Trophoblast cell (in vitro differentiated cells and primary cell): ENCODE measurements around the gene MRPL14.

Experiments used
- DNase-seq, 2 donors: peaks; one replicate each; pipeline ENCODE4 v3.0.0-alpha.2; 2016
- H2AFZ ChIP-seq: 2 replicates; pipeline ENCODE4 v1.6.1; 2013; ENCODE audit warnings: low read length, moderate library complexity, mild to moderate bottlenecking; ENCODE audit not compliant: insufficient read depth, poor library complexity
- H2AK5ac ChIP-seq: 2 replicates; pipeline ENCODE4 v1.6.1; 2013; ENCODE audit warnings: mild to moderate bottlenecking, low read length
- H2BK120ac ChIP-seq: 2 replicates; pipeline ENCODE4 v1.6.1; 2013; ENCODE audit warnings: low read length, mild to moderate bottlenecking, moderate library complexity; ENCODE audit not compliant: insufficient read depth, poor library complexity
- H2BK12ac ChIP-seq: 2 replicates; pipeline ENCODE4 v1.6.1; 2013; ENCODE audit warnings: mild to moderate bottlenecking, low read length, moderate library complexity
- H2BK5ac ChIP-seq: 2 replicates; pipeline ENCODE4 v1.6.1; 2013; ENCODE audit warnings: low read length, low read depth, moderate library complexity, mild to moderate bottlenecking; ENCODE audit not compliant: poor library complexity
- H3K14ac ChIP-seq: 2 replicates; pipeline ENCODE4 v1.6.1; 2013; ENCODE audit warnings: mild to moderate bottlenecking, low read length
- H3K18ac ChIP-seq: 2 replicates; pipeline ENCODE4 v1.6.1; 2013; ENCODE audit warnings: mild to moderate bottlenecking, low read length
- H3K23ac ChIP-seq: 2 replicates; pipeline ENCODE4 v1.6.1; 2013; ENCODE audit warnings: low read length
- H3K27ac ChIP-seq: 2 replicates; pipeline ENCODE4 v1.5.1; 2013; ENCODE audit warnings: low read depth, mild to moderate bottlenecking, inconsistent platforms, low read length, moderate library complexity
- H3K27me3 ChIP-seq: 2 replicates; pipeline ENCODE4 v1.6.1; 2013; ENCODE audit warnings: inconsistent platforms, mild to moderate bottlenecking, low read length, moderate library complexity; ENCODE audit not compliant: insufficient read depth
- H3K36me3 ChIP-seq, 2 experiments: 1 replicate in 1 of 2; 2 replicates in 1 of 2; pipeline ENCODE4 v1.6.1; 2013; ENCODE audit warnings: low read length in 2 of 2, mild to moderate bottlenecking in 2 of 2, moderate library complexity in 1 of 2; ENCODE audit not compliant: insufficient read depth in 2 of 2, control insufficient read depth in 1 of 2
- H3K4ac ChIP-seq: 2 replicates; pipeline ENCODE4 v1.6.1; 2013; ENCODE audit warnings: low read depth, mild to moderate bottlenecking, low read length, moderate library complexity
- H3K4me1 ChIP-seq, 2 experiments: 1 replicate in 1 of 2; 2 replicates in 1 of 2; pipeline ENCODE4 v1.6.1; 2013; ENCODE audit warnings: low read length in 2 of 2, mild to moderate bottlenecking in 2 of 2, moderate library complexity in 1 of 2; ENCODE audit not compliant: insufficient read depth in 2 of 2, control insufficient read depth in 1 of 2
- H3K4me2 ChIP-seq: 2 replicates; pipeline ENCODE4 v1.6.1; 2013; ENCODE audit warnings: inconsistent platforms, mild to moderate bottlenecking, low read length, moderate library complexity
- H3K4me3 ChIP-seq: 2 replicates; pipeline ENCODE4 v1.5.1; 2013; ENCODE audit warnings: mild to moderate bottlenecking, low read depth, low read length, inconsistent platforms
- H3K79me1 ChIP-seq: one replicate; pipeline ENCODE4 v1.6.1; 2013; ENCODE audit warnings: low read length
- H3K79me2 ChIP-seq: 2 replicates; pipeline ENCODE4 v1.6.1; 2013; ENCODE audit warnings: low read length, mild to moderate bottlenecking; ENCODE audit not compliant: control insufficient read depth, insufficient read depth, poor library complexity
- H3K9ac ChIP-seq: 2 replicates; pipeline ENCODE4 v1.6.1; 2013; ENCODE audit warnings: mild to moderate bottlenecking, low read length
- H3K9me3 ChIP-seq: 2 replicates; pipeline ENCODE4 v1.6.1; 2013; ENCODE audit warnings: low read depth, mild to moderate bottlenecking, control low read depth, inconsistent platforms, low read length; ENCODE audit not compliant: insufficient read depth
- H4K12ac ChIP-seq: 2 replicates; pipeline ENCODE4 v1.6.1; 2013; ENCODE audit warnings: low read depth, mild to moderate bottlenecking, low read length, moderate library complexity
- H4K8ac ChIP-seq: 2 replicates; pipeline ENCODE4 v1.6.1; 2013; ENCODE audit warnings: low read depth, mild to moderate bottlenecking, low read length, moderate library complexity
- H4K91ac ChIP-seq: one replicate; pipeline ENCODE4 v1.6.1; 2013; ENCODE audit warnings: low read depth, mild to moderate bottlenecking, low read length, moderate library complexity
- WGBS: extraction: QIAGEN DNeasy Blood & Tissue Kit; methylation state at CpG from one replicate; pipeline ENCODE4 v1.1.7; 2013; ENCODE audit warnings: missing lambda C conversion rate; ENCODE audit not compliant: insufficient read length, insufficient coverage; ENCODE audit errors: extremely low coverage; 5-methylcytosine and 5-hydroxymethylcytosine counted together

The MRPL14 gene

DNA sequence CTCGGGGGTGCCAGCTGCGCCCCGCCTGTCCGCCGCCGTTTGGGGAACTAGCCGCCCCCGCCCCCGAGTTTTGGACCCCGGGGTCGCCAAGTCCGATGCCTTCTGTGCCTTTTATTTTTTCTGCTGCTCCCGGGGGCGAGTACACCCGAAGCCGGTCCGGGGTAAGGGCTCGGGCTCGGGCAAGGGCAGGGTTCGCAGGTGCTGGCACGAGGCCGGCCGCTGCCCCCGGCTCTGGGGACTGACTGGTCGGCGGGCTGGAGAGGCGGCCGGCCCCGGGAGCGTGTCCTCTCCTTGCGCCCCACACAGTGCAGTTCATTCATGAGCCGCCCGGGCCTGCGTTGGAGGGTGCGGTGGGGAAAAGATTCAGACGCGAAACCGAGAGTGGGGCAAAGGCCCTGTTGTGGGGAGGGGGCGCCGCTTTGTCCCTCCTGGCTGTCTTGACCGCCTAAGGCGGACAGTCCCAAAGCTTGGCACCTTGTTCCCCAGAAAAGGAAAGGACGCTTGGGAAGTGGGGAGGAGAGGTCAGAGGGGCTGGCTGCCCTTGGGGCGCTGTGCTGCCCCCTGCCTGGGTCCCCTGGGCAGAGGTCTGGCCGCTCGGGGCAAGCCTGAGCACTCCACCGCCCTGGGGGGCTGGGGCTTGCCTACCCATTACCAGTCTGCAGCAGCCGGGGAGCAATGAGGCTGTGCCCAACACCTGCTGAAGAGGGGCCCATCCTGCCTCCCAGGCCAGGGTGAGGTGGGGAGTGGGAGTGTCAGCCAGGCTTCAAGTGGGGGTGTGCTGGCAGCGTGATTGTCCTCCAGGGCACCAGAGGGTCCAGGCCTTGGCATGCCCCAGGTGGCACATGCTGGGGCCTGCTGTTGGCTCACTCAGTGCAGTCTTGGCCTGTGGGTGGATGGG is 1.0 kb upstream of the MRPL14 start:
- Histone ChIP-seq H3K18ac (peak overlapping the region; percentile 94), H3K27ac (no peak overlapping the region), H3K79me1 (peaks cover 12% of the 10 kb centered on the region), H3K4me1 (peaks cover 7 to 13% of the 10 kb centered on the region in 2 experiments), H3K9me3 (no peaks in the 10 kb centered on the region), H3K27me3 (no peaks in the 10 kb centered on the region), H3K4me2 (peak overlapping the region; percentile 97), H2BK5ac (no peak overlapping the region), H3K4ac (peak overlapping the region; percentile 93), H4K8ac (peak overlapping the region; percentile 91), H3K14ac (peak overlapping the region; percentile 88), H2BK120ac (peak overlapping the region; percentile 52), H4K91ac (peak overlapping the region; percentile 81), H3K79me2 (peaks cover 21% of the 10 kb centered on the region), H3K9ac (peak overlapping the region; percentile 45), H3K23ac (no peak overlapping the region), H3K4me3 (peak overlapping the region; percentile 83), H3K36me3 (no peaks in the 10 kb centered on the region), H2AFZ (peak overlapping the region; percentile 98), H2AK5ac (peak overlapping the region; percentile 55), H2BK12ac (peak overlapping the region; percentile 20), H4K12ac (peak overlapping the region; percentile 59)
- no CpG with 5 or more reads among the region's 49 CpGs for WGBS
- DNase-seq, result peak in 1 of 2 donors; percentile 38

DNA sequence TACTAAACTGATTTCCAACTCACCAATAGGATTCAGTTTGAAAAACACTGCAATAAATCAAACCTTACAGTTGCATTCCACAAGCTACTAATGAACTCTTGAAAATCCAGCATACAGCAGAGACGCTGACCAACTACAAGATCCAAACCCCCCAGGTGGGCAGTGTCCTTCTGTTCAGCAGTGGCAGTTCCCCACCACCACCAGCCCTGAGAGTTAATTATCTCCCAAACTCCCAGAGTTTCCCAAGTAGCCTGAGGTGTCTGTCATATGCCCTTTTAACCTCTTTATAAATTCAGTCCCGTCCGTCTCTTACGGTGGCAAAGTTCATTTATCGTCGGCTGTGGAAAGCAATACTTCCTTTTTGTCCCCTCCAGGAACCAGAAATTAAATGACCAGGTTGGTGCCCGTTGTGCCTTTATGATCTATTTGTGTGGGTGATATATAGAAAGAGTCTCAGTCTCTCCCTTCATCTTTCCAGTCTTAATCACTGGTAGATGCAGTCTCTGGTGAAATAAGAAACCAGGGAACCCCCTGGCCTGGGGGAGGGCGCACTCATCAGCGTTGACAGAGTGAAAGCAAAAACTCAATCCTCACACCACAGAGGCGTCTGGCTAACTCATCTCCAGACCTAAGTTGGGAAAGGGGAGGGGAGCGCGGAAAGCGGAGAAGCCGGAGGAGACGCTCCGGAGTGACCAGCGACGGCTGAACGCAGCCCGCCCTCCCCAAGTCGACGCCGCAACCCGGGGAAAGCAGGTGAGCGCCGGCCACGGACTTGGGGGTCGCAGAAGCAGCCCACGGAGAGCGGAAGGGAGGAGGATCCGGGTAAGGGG is 717 bp downstream of the MRPL14 start:
- Histone ChIP-seq H3K4me2 (peak overlapping the region; percentile 65), H3K9me3 (no peaks in the 10 kb centered on the region), H3K4ac (peak overlapping the region; percentile 61), H4K91ac (peak overlapping the region; percentile 89), H3K14ac (peak overlapping the region; percentile 91), H2BK5ac (peak overlapping the region; percentile 94), H2BK12ac (no peak overlapping the region), H3K9ac (peak overlapping the region; percentile 69), H3K36me3 (no peaks in the 10 kb centered on the region), H3K4me1 (peaks cover 7 to 12% of the 10 kb centered on the region in 2 experiments), H2AK5ac (peak overlapping the region; percentile 13), H4K8ac (peak overlapping the region; percentile 83), H3K79me2 (peaks cover 22% of the 10 kb centered on the region), H3K23ac (no peak overlapping the region), H3K27me3 (no peaks in the 10 kb centered on the region), H3K18ac (peak overlapping the region; percentile 93), H3K4me3 (peak overlapping the region; percentile 85), H2BK120ac (peak overlapping the region; percentile 78), H2AFZ (peak overlapping the region; percentile 59), H4K12ac (no peak overlapping the region), H3K79me1 (peaks cover 12% of the 10 kb centered on the region), H3K27ac (peak overlapping the region; percentile 89)
- no CpG with 5 or more reads among the region's 31 CpGs for WGBS
- DNase-seq, result peak; percentile 63 to 65

- Histone ChIP-seq H4K8ac (no peak overlapping the region), H2BK120ac (no peak overlapping the region), H2AFZ (no peak overlapping the region), H3K4me2 (no peak overlapping the region), H2BK5ac (no peak overlapping the region), H3K18ac (no peak overlapping the region), H3K4ac (no peak overlapping the region), H2BK12ac (no peak overlapping the region), H3K9me3 (no peaks in the 10 kb centered on the region), H3K27me3 (no peaks in the 10 kb centered on the region), H3K79me1 (peaks cover 12% of the 10 kb centered on the region), H2AK5ac (no peak overlapping the region), H3K14ac (no peak overlapping the region), H3K27ac (no peak overlapping the region), H3K36me3 (no peaks in the 10 kb centered on the region), H4K12ac (no peak overlapping the region), H3K4me3 (no peak overlapping the region), H3K4me1 (peaks cover 4 to 10% of the 10 kb centered on the region in 2 experiments), H4K91ac (no peak overlapping the region), H3K79me2 (peaks cover 27% of the 10 kb centered on the region), H3K9ac (no peak overlapping the region), H3K23ac (no peak overlapping the region)
- DNase-seq, result no peak
- WGBS, result no CpG with 5 or more reads among the region's 2 CpGs
Measured at GRCh38 chr6:44123544-44123943, 3.7 kb downstream of the MRPL14 start.

DNA sequence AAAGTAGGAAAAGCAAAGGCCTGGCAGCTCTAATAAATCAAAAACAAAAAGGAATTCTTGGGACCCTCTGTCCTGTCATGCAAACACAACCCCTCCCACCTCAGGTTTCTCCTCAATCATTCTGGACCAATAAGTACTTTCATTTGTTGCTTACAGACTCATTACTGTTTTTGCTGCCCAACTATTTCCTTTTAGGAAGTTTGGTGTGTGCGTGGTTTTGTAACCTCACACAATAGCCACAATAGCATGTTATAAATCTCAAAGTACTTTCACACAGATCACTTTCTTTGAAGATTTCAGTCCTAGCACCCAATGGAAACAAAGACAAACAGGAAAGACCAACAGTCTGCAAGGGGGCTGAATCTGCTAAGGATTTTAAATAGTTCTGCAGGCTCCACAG is 4.5 kb downstream of the MRPL14 start:
- no peaks in the 10 kb centered on the region for H3K9me3 ChIP-seq
- no CpG with 5 or more reads among the region's 1 CpG for WGBS
- H3K23ac ChIP-seq, result no peak overlapping the region
- H3K18ac ChIP-seq, result no peak overlapping the region
- H4K12ac ChIP-seq, result no peak overlapping the region
- no peak overlapping the region for H2BK120ac ChIP-seq
- H4K91ac ChIP-seq, result no peak overlapping the region
- no peak overlapping the region for H3K9ac ChIP-seq
- no peak overlapping the region for H3K27ac ChIP-seq
- H3K36me3 ChIP-seq, result no peaks in the 10 kb centered on the region
- H2AK5ac ChIP-seq, result no peak overlapping the region
- peak overlapping the region; percentile 72 for H3K4ac ChIP-seq
- peaks cover 21% of the 10 kb centered on the region for H3K79me2 ChIP-seq
- H3K79me1 ChIP-seq, result peaks cover 10% of the 10 kb centered on the region
- no peaks in the 10 kb centered on the region for H3K27me3 ChIP-seq
- no peak for DNase-seq
- no peak overlapping the region for H2BK12ac ChIP-seq
- no peak overlapping the region for H4K8ac ChIP-seq
- H3K4me2 ChIP-seq, result no peak overlapping the region
- no peak overlapping the region for H3K14ac ChIP-seq
- no peak overlapping the region for H2BK5ac ChIP-seq
- H3K4me1 ChIP-seq, result peaks cover 0 to 6% of the 10 kb centered on the region in 2 experiments
- H3K4me3 ChIP-seq, result no peak overlapping the region
- H2AFZ ChIP-seq, result no peak overlapping the region
